H4 (cell line): ENCODE data around the gene EHD4. TPM values are rescaled to one million over a fixed set of nuclear protein-coding genes. Genes with fewer than 3 reads are reported as not detected.

ENCODE experiments used
- DNase-seq: peaks from one replicate; pipeline ENCODE4 v3.0.0-alpha.2; 2015; ENCODE audit warnings: low spot score
- total RNA-seq: library from RNA; depleted of rRNA; stranded (reverse); fragments of >200 nt; shearing (Covaris generic); gene quantifications from 2 replicates; pipeline ENCODE4 v1.2.3, GENCODE V29; 2014

The EHD4 gene
- total RNA-seq, 1 experiment from 2014 or later: 6.8 TPM

GRCh38 chr15:41860049-41860828, 112.1 kb downstream of the EHD4 start:
- no peak for DNase-seq

GRCh38 chr15:41858756-41859155, 113.6 kb downstream of the EHD4 start:
- DNase-seq: no peak

GRCh38 chr15:41857316-41857715, 115.0 kb downstream of the EHD4 start:
- no peak for DNase-seq

GRCh38 chr15:41856716-41857115, 115.6 kb downstream of the EHD4 start:
- no peak for DNase-seq

- DNase-seq: no peak
Measured at GRCh38 chr15:41856262-41856661, 116.1 kb downstream of the EHD4 start.

- DNase-seq: no peak
Measured at GRCh38 chr15:41855261-41855961, 116.9 kb downstream of the EHD4 start.

- DNase-seq: no peak
Measured at GRCh38 chr15:41854443-41854842, 117.9 kb downstream of the EHD4 start.

- no peak for DNase-seq
Measured at GRCh38 chr15:41853831-41854230, 118.5 kb downstream of the EHD4 start.

GRCh38 chr15:41852736-41853590, 119.4 kb downstream of the EHD4 start:
- DNase-seq: no peak

GRCh38 chr15:41851755-41852370, 120.5 kb downstream of the EHD4 start:
- no peak for DNase-seq

- no peak for DNase-seq
Measured at GRCh38 chr15:41851167-41851523, 121.2 kb downstream of the EHD4 start.

- DNase-seq: no peak
Measured at GRCh38 chr15:41850482-41851166, 121.7 kb downstream of the EHD4 start.

- DNase-seq: no peak
Measured at GRCh38 chr15:41849861-41850260, 122.5 kb downstream of the EHD4 start.

- no peak for DNase-seq
Measured at GRCh38 chr15:41849204-41849603, 123.2 kb downstream of the EHD4 start.

- no peak for DNase-seq
Measured at GRCh38 chr15:41848631-41849030, 123.7 kb downstream of the EHD4 start.

GRCh38 chr15:41847981-41848380, 124.4 kb downstream of the EHD4 start:
- DNase-seq: no peak

GRCh38 chr15:41847206-41847605, 125.2 kb downstream of the EHD4 start:
- DNase-seq: no peak
